Panc1 (cell line): ENCODE data around the gene ANXA6.

Source experiments
- POLR2AphosphoS5 ChIP-seq: IDR thresholded peaks from 2 replicates; pipeline ENCODE4 v1.6.1; 2012; ENCODE audit warnings: mild to moderate bottlenecking, low read depth, low read length, moderate library complexity
- SIN3A ChIP-seq: IDR thresholded peaks from 2 replicates; pipeline ENCODE4 v1.6.1; 2012; ENCODE audit warnings: low read depth, mild to moderate bottlenecking, low read length, moderate library complexity, borderline replicate concordance; ENCODE audit not compliant: insufficient read depth
- TCF7L2 ChIP-seq: IDR thresholded peaks from 2 replicates; pipeline ENCODE4 v1.6.1; 2011; ENCODE audit warnings: mild to moderate bottlenecking, low read depth, low read length, inconsistent platforms
- TF ChIP-seq, protein P1 (sequence below): fragments of 450-650 bp; IDR thresholded peaks from 2 replicates; pipeline ENCODE4 v1.5.1; 2017; ENCODE audit warnings: mild to moderate bottlenecking
- TF ChIP-seq, protein P2 (sequence below), 2 experiments: IDR thresholded peaks; 2 replicates each; pipeline ENCODE4 v1.6.1; 2011 to 2012; ENCODE audit warnings: low read depth in 2 of 2, control low read depth in 1 of 2, low read length in 1 of 2, mild to moderate bottlenecking in 1 of 2, moderate library complexity in 1 of 2; ENCODE audit not compliant: insufficient read depth in 1 of 2

DNA sequence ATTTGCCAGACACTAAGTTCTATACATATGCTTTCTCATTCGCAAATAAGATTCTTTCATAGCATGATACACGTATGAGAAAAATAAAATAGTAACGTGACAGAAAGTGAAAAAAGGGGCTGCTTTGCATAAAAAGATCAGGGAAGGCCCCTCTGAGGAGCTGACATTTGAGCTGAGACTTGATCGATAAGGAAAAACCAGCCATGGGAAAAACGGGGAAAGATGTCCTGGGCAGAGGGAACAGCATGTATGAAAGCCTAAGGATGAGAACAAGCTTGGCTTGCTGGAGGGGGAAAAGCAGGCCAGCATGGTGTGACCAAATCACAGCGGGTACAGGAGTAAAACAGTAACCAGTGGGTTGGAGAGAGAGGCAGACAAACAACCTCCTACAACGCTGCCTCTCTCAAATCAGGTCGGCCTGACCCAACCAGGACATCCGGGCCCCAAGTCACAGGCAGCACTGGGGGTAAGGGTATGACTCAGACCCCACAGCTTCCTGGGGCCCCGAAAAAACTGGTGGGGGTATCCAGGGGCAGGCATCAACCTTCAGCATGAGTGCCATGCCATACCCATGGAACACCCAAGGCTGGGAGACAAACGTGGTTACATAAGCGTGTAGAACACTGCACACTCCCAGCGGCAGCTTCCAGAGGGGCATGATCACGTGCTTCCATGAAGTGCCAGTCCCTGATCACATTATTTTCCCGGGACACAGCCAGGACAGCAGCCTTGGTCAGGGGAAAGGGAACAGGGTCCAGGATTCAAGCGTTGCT is 78.9 kb downstream of the ANXA6 start:
- TF ChIP-seq, protein P1, sequence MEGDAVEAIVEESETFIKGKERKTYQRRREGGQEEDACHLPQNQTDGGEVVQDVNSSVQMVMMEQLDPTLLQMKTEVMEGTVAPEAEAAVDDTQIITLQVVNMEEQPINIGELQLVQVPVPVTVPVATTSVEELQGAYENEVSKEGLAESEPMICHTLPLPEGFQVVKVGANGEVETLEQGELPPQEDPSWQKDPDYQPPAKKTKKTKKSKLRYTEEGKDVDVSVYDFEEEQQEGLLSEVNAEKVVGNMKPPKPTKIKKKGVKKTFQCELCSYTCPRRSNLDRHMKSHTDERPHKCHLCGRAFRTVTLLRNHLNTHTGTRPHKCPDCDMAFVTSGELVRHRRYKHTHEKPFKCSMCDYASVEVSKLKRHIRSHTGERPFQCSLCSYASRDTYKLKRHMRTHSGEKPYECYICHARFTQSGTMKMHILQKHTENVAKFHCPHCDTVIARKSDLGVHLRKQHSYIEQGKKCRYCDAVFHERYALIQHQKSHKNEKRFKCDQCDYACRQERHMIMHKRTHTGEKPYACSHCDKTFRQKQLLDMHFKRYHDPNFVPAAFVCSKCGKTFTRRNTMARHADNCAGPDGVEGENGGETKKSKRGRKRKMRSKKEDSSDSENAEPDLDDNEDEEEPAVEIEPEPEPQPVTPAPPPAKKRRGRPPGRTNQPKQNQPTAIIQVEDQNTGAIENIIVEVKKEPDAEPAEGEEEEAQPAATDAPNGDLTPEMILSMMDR, result no peak
- TF ChIP-seq SIN3A (no peak), POLR2AphosphoS5 (no peak), TCF7L2 (no peak)
- TF ChIP-seq, protein P2, sequence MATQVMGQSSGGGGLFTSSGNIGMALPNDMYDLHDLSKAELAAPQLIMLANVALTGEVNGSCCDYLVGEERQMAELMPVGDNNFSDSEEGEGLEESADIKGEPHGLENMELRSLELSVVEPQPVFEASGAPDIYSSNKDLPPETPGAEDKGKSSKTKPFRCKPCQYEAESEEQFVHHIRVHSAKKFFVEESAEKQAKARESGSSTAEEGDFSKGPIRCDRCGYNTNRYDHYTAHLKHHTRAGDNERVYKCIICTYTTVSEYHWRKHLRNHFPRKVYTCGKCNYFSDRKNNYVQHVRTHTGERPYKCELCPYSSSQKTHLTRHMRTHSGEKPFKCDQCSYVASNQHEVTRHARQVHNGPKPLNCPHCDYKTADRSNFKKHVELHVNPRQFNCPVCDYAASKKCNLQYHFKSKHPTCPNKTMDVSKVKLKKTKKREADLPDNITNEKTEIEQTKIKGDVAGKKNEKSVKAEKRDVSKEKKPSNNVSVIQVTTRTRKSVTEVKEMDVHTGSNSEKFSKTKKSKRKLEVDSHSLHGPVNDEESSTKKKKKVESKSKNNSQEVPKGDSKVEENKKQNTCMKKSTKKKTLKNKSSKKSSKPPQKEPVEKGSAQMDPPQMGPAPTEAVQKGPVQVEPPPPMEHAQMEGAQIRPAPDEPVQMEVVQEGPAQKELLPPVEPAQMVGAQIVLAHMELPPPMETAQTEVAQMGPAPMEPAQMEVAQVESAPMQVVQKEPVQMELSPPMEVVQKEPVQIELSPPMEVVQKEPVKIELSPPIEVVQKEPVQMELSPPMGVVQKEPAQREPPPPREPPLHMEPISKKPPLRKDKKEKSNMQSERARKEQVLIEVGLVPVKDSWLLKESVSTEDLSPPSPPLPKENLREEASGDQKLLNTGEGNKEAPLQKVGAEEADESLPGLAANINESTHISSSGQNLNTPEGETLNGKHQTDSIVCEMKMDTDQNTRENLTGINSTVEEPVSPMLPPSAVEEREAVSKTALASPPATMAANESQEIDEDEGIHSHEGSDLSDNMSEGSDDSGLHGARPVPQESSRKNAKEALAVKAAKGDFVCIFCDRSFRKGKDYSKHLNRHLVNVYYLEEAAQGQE (IDR thresholded peaks at IDR 0.05; ENCODE audit: insufficient read depth in 1 of 2, low read depth in 2 of 2, low read length in 1 of 2), result no peak
